Trophoblast cell (in vitro differentiated cells and primary cell): ENCODE results near the gene PTGES3L.
"Not testable (repeated sequence)": the region's sequence is repeated elsewhere in the genome, so short reads cannot be mapped to it uniquely, and the experiment has no call there.

Experiments used
- DNase-seq, 2 donors: peaks; one replicate each; pipeline ENCODE4 v3.0.0-alpha.2; 2016
- H2AFZ ChIP-seq: 2 replicates; pipeline ENCODE4 v1.6.1; 2013; ENCODE audit warnings: low read length, moderate library complexity, mild to moderate bottlenecking; ENCODE audit not compliant: insufficient read depth, poor library complexity
- H2AK5ac ChIP-seq: 2 replicates; pipeline ENCODE4 v1.6.1; 2013; ENCODE audit warnings: mild to moderate bottlenecking, low read length
- H2BK120ac ChIP-seq: 2 replicates; pipeline ENCODE4 v1.6.1; 2013; ENCODE audit warnings: low read length, mild to moderate bottlenecking, moderate library complexity; ENCODE audit not compliant: insufficient read depth, poor library complexity
- H2BK12ac ChIP-seq: 2 replicates; pipeline ENCODE4 v1.6.1; 2013; ENCODE audit warnings: mild to moderate bottlenecking, low read length, moderate library complexity
- H2BK5ac ChIP-seq: 2 replicates; pipeline ENCODE4 v1.6.1; 2013; ENCODE audit warnings: low read length, low read depth, moderate library complexity, mild to moderate bottlenecking; ENCODE audit not compliant: poor library complexity
- H3K14ac ChIP-seq: 2 replicates; pipeline ENCODE4 v1.6.1; 2013; ENCODE audit warnings: mild to moderate bottlenecking, low read length
- H3K18ac ChIP-seq: 2 replicates; pipeline ENCODE4 v1.6.1; 2013; ENCODE audit warnings: mild to moderate bottlenecking, low read length
- H3K23ac ChIP-seq: 2 replicates; pipeline ENCODE4 v1.6.1; 2013; ENCODE audit warnings: low read length
- H3K27ac ChIP-seq: 2 replicates; pipeline ENCODE4 v1.5.1; 2013; ENCODE audit warnings: low read depth, mild to moderate bottlenecking, inconsistent platforms, low read length, moderate library complexity
- H3K27me3 ChIP-seq: 2 replicates; pipeline ENCODE4 v1.6.1; 2013; ENCODE audit warnings: inconsistent platforms, mild to moderate bottlenecking, low read length, moderate library complexity; ENCODE audit not compliant: insufficient read depth
- H3K36me3 ChIP-seq, 2 experiments: 1 replicate in 1 of 2; 2 replicates in 1 of 2; pipeline ENCODE4 v1.6.1; 2013; ENCODE audit warnings: low read length in 2 of 2, mild to moderate bottlenecking in 2 of 2, moderate library complexity in 1 of 2; ENCODE audit not compliant: insufficient read depth in 2 of 2, control insufficient read depth in 1 of 2
- H3K4ac ChIP-seq: 2 replicates; pipeline ENCODE4 v1.6.1; 2013; ENCODE audit warnings: low read depth, mild to moderate bottlenecking, low read length, moderate library complexity
- H3K4me1 ChIP-seq, 2 experiments: 1 replicate in 1 of 2; 2 replicates in 1 of 2; pipeline ENCODE4 v1.6.1; 2013; ENCODE audit warnings: low read length in 2 of 2, mild to moderate bottlenecking in 2 of 2, moderate library complexity in 1 of 2; ENCODE audit not compliant: insufficient read depth in 2 of 2, control insufficient read depth in 1 of 2
- H3K4me2 ChIP-seq: 2 replicates; pipeline ENCODE4 v1.6.1; 2013; ENCODE audit warnings: inconsistent platforms, mild to moderate bottlenecking, low read length, moderate library complexity
- H3K4me3 ChIP-seq: 2 replicates; pipeline ENCODE4 v1.5.1; 2013; ENCODE audit warnings: mild to moderate bottlenecking, low read depth, low read length, inconsistent platforms
- H3K79me1 ChIP-seq: one replicate; pipeline ENCODE4 v1.6.1; 2013; ENCODE audit warnings: low read length
- H3K79me2 ChIP-seq: 2 replicates; pipeline ENCODE4 v1.6.1; 2013; ENCODE audit warnings: low read length, mild to moderate bottlenecking; ENCODE audit not compliant: control insufficient read depth, insufficient read depth, poor library complexity
- H3K9ac ChIP-seq: 2 replicates; pipeline ENCODE4 v1.6.1; 2013; ENCODE audit warnings: mild to moderate bottlenecking, low read length
- H3K9me3 ChIP-seq: 2 replicates; pipeline ENCODE4 v1.6.1; 2013; ENCODE audit warnings: low read depth, mild to moderate bottlenecking, control low read depth, inconsistent platforms, low read length; ENCODE audit not compliant: insufficient read depth
- H4K12ac ChIP-seq: 2 replicates; pipeline ENCODE4 v1.6.1; 2013; ENCODE audit warnings: low read depth, mild to moderate bottlenecking, low read length, moderate library complexity
- H4K8ac ChIP-seq: 2 replicates; pipeline ENCODE4 v1.6.1; 2013; ENCODE audit warnings: low read depth, mild to moderate bottlenecking, low read length, moderate library complexity
- H4K91ac ChIP-seq: one replicate; pipeline ENCODE4 v1.6.1; 2013; ENCODE audit warnings: low read depth, mild to moderate bottlenecking, low read length, moderate library complexity
- WGBS: extraction: QIAGEN DNeasy Blood & Tissue Kit; methylation state at CpG from one replicate; pipeline ENCODE4 v1.1.7; 2013; ENCODE audit warnings: missing lambda C conversion rate; ENCODE audit not compliant: insufficient read length, insufficient coverage; ENCODE audit errors: extremely low coverage; 5-methylcytosine and 5-hydroxymethylcytosine counted together

The PTGES3L gene

DNA sequence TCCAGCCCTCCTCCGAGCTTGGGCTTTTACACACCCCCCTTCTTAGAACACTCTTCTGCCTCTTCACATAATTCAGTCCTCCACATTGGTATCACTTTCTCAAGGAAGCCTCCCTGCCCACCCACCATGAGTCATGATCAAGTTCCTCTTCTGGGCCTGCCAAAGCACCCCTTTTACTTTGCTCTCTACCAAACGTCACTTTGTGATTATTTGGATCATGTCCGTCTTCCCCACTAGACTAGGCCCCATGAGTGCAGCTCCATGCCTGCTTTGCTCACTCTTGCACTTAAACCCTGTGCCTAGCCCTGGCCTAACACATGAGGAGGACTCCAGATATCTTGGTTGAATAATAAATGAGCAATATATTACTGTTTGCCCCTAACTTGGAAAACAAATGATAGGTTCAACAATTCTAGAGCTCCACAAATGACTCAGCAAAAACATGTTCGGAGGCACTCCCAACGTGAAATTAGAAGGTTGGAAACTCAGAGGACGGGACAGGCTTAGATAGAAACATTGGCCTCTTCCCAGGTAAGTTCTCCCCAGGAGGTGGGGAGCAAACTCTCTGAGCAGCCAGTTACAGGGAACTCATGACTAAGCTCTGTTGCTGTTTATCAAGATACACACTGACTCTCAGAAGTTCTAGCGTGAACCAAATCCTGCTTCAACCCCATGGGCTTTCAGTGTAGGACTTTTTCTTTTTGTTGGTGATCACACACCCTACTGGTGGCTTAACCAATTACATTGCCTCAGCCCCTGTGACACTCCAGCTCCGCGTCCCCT, 51.0 kb downstream of the PTGES3L start:
- no peak overlapping the region for H3K18ac ChIP-seq
- no peak overlapping the region for H4K91ac ChIP-seq
- H3K36me3 ChIP-seq: no peaks in the 10 kb centered on the region
- H3K9me3 ChIP-seq: no peaks in the 10 kb centered on the region
- H3K14ac ChIP-seq: no peak overlapping the region
- H2BK120ac ChIP-seq: no peak overlapping the region
- no peaks in the 10 kb centered on the region for H3K27me3 ChIP-seq
- no peak overlapping the region for H2AK5ac ChIP-seq
- DNase-seq: peak; percentile 2 to 34
- H3K4me2 ChIP-seq: no peak overlapping the region
- H2BK5ac ChIP-seq: no peak overlapping the region
- no peak overlapping the region for H3K9ac ChIP-seq
- no peak overlapping the region for H3K23ac ChIP-seq
- H4K8ac ChIP-seq: no peak overlapping the region
- no peaks in the 10 kb centered on the region for H3K79me2 ChIP-seq
- no peak overlapping the region for H2AFZ ChIP-seq
- no CpG with 5 or more reads among the region's 9 CpGs for WGBS
- H3K79me1 ChIP-seq: no peaks in the 10 kb centered on the region
- H3K4me1 ChIP-seq: peaks cover 0 to 2% of the 10 kb centered on the region in 2 experiments
- no peak overlapping the region for H2BK12ac ChIP-seq
- no peak overlapping the region for H3K27ac ChIP-seq
- H3K4ac ChIP-seq: no peak overlapping the region
- no peak overlapping the region for H3K4me3 ChIP-seq
- no peak overlapping the region for H4K12ac ChIP-seq

DNA sequence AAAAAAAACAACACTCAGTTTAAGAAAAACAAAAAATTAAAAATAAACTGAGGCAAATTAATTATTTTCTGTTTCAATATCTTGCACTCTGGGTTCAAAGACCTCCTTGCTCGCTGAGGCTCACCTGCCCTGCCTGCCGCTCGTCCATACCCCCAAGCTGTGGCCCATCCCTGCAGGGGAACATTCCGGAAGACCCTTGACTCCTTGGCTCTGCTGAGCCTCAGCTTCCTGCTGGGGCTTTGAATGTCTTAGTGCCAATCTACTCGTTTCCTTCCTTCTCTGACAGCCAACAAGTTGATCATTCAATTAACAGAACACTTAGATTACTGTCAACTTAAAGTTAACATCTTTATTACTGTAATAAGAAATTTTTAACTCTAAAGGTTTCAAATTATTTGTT, 55.0 kb downstream of the PTGES3L start:
- Histone ChIP-seq H4K12ac (no peak overlapping the region), H3K18ac (no peak overlapping the region), H3K79me2 (no peaks in the 10 kb centered on the region), H3K36me3 (no peaks in the 10 kb centered on the region), H2BK5ac (no peak overlapping the region), H4K91ac (no peak overlapping the region), H3K4me3 (no peak overlapping the region), H3K27ac (no peak overlapping the region), H2AK5ac (no peak overlapping the region), H3K27me3 (no peaks in the 10 kb centered on the region), H2BK12ac (no peak overlapping the region), H3K4ac (no peak overlapping the region), H3K14ac (no peak overlapping the region), H2BK120ac (no peak overlapping the region), H3K23ac (no peak overlapping the region), H3K79me1 (no peaks in the 10 kb centered on the region), H3K9ac (no peak overlapping the region), H4K8ac (no peak overlapping the region), H3K4me2 (no peak overlapping the region), H2AFZ (no peak overlapping the region), H3K4me1 (peaks cover 0 to 2% of the 10 kb centered on the region in 2 experiments), H3K9me3 (no peaks in the 10 kb centered on the region)
- no CpG with 5 or more reads among the region's 5 CpGs for WGBS
- no peak for DNase-seq

DNA sequence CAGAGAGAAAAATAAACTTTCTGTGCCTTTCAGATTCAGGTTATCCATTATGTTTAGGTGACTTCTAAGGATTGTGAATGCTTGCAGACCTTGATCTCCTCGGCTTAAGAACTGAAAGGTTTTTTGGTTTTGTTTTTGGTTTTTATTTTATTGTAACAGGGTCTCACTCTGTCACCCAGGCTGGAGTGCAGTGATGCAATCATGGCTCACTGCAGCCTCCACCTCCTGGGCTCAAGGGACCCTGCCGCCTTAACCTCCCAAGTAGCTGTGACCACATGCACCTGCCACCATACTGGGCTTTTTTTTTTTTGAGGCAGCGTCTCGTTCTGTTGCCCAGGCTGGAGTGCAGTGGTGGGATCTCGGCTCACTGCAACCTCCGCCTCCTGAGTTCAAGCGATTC, 56.4 kb downstream of the PTGES3L start:
- H2BK120ac ChIP-seq, H4K91ac ChIP-seq, H3K79me2 ChIP-seq, H3K4me2 ChIP-seq, H3K79me1 ChIP-seq, H3K4me1 ChIP-seq, H2AK5ac ChIP-seq, H3K14ac ChIP-seq, H3K27me3 ChIP-seq, H4K8ac ChIP-seq, H3K23ac ChIP-seq, H3K4me3 ChIP-seq, H2AFZ ChIP-seq, H3K27ac ChIP-seq, H3K9me3 ChIP-seq, H2BK5ac ChIP-seq, H2BK12ac ChIP-seq, H4K12ac ChIP-seq, H3K4ac ChIP-seq, H3K9ac ChIP-seq, H3K36me3 ChIP-seq, DNase-seq, H3K18ac ChIP-seq: not testable (repeated sequence)
- no CpG with 5 or more reads among the region's 7 CpGs for WGBS

DNA sequence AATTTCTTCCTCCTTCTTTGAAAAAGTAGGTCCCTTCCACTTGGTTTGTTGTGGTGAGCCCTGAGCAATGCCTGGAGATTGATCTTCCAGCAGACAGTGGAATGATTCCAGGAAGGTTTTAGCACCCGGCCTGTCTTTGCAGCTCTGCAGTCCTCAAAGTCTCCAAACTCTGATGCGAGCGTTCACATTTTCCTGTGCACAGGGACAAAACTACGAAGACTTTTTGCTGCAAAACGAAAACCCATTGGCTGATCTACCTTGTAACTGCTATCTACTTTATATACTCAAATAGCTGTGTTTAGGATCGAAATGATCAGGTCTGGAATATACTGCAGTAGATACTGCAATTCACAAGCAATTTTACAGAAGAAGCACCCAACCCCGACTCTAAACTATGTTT, 57.6 kb downstream of the PTGES3L start:
- H2BK12ac ChIP-seq: no peak overlapping the region
- H3K23ac ChIP-seq: no peak overlapping the region
- H3K9me3 ChIP-seq: no peaks in the 10 kb centered on the region
- H3K18ac ChIP-seq: no peak overlapping the region
- no peaks in the 10 kb centered on the region for H3K4me1 ChIP-seq
- H2BK5ac ChIP-seq: no peak overlapping the region
- no peak overlapping the region for H3K9ac ChIP-seq
- no peak overlapping the region for H2BK120ac ChIP-seq
- H4K91ac ChIP-seq: no peak overlapping the region
- DNase-seq: no peak
- H3K4ac ChIP-seq: no peak overlapping the region
- H4K12ac ChIP-seq: no peak overlapping the region
- no peaks in the 10 kb centered on the region for H3K79me1 ChIP-seq
- H3K36me3 ChIP-seq: no peaks in the 10 kb centered on the region
- H4K8ac ChIP-seq: no peak overlapping the region
- H3K14ac ChIP-seq: no peak overlapping the region
- H2AK5ac ChIP-seq: no peak overlapping the region
- H3K27me3 ChIP-seq: no peaks in the 10 kb centered on the region
- H3K4me3 ChIP-seq: no peak overlapping the region
- no peak overlapping the region for H3K27ac ChIP-seq
- WGBS: no CpG with 5 or more reads among the region's 7 CpGs
- H3K79me2 ChIP-seq: no peaks in the 10 kb centered on the region
- no peak overlapping the region for H2AFZ ChIP-seq
- H3K4me2 ChIP-seq: no peak overlapping the region
